BE2C (cell line): ENCODE results near the gene RNF103.

ENCODE experiments used
- DNase-seq: peaks from one replicate; pipeline ENCODE4 v3.0.0-alpha.2; 2020
- H3K27me3 ChIP-seq: fragments of 250-450 bp; sonication (Bioruptor Pico); 2 replicates; pipeline ENCODE4 v1.5.1; 2020; ENCODE audit warnings: mild to moderate bottlenecking
- H3K36me3 ChIP-seq: fragments of 250-450 bp; sonication (Bioruptor Pico); 2 replicates; pipeline ENCODE4 v1.5.1; 2020; ENCODE audit warnings: mild to moderate bottlenecking
- H3K4me1 ChIP-seq: fragments of 250-450 bp; sonication (Bioruptor Pico); 2 replicates; pipeline ENCODE4 v1.5.1; 2020
- H3K4me3 ChIP-seq: 2 replicates; pipeline ENCODE4 v1.5.1; 2011; ENCODE audit warnings: low read depth, low read length
- H3K9me3 ChIP-seq: fragments of 250-450 bp; sonication (Bioruptor Pico); 2 replicates; pipeline ENCODE4 v1.5.1; 2020
- CTCF ChIP-seq: IDR thresholded peaks from 2 replicates; pipeline ENCODE4 v1.5.1; 2012; ENCODE audit warnings: mild to moderate bottlenecking, low read depth, low read length

RNF103 gene

GRCh38 chr2:86566821-86567190, 56.9 kb downstream of the RNF103 start:
- Histone ChIP-seq H3K27me3 (no peaks in the 10 kb centered on the region), H3K9me3 (no peaks in the 10 kb centered on the region), H3K4me3 (no peak overlapping the region), H3K4me1 (no peaks in the 10 kb centered on the region), H3K36me3 (no peaks in the 10 kb centered on the region)
- no peak for DNase-seq
- no peak for TF ChIP-seq CTCF

GRCh38 chr2:86566158-86566820, 57.4 kb downstream of the RNF103 start:
- no peaks in the 10 kb centered on the region for H3K9me3 ChIP-seq
- no peak overlapping the region for H3K4me3 ChIP-seq
- no peak for DNase-seq
- no peak for TF ChIP-seq CTCF
- H3K27me3 ChIP-seq = no peaks in the 10 kb centered on the region
- H3K4me1 ChIP-seq = no peaks in the 10 kb centered on the region
- H3K36me3 ChIP-seq = no peaks in the 10 kb centered on the region

- Histone ChIP-seq H3K4me1 (no peaks in the 10 kb centered on the region), H3K27me3 (no peaks in the 10 kb centered on the region), H3K9me3 (no peaks in the 10 kb centered on the region), H3K36me3 (no peaks in the 10 kb centered on the region), H3K4me3 (no peak overlapping the region)
- TF ChIP-seq CTCF = no peak
- DNase-seq = no peak
These were observed 60.0 kb downstream of the RNF103 start for GRCh38 chr2:86563650-86564061.

GRCh38 chr2:86562922-86563649, 60.6 kb downstream of the RNF103 start, which contains the start of gene CHMP3:
TSS of gene CHMP3 (minus strand) at chr2:86563443. CDS start at chr2:86563348, 95 bp downstream.
- no peaks in the 10 kb centered on the region for H3K36me3 ChIP-seq
- DNase-seq = peak; percentile 90
- H3K9me3 ChIP-seq = no peaks in the 10 kb centered on the region
- no peak for TF ChIP-seq CTCF
- no peaks in the 10 kb centered on the region for H3K27me3 ChIP-seq
- no peaks in the 10 kb centered on the region for H3K4me1 ChIP-seq
- H3K4me3 ChIP-seq = peak within 1 kb of the TSS; percentile 82

GRCh38 chr2:86562485-86562921, 61.2 kb downstream of the RNF103 start:
- H3K4me3 ChIP-seq = peak overlapping the region; percentile 82
- DNase-seq = no peak
- H3K27me3 ChIP-seq = no peaks in the 10 kb centered on the region
- TF ChIP-seq CTCF = no peak
- no peaks in the 10 kb centered on the region for H3K9me3 ChIP-seq
- H3K36me3 ChIP-seq = no peaks in the 10 kb centered on the region
- no peaks in the 10 kb centered on the region for H3K4me1 ChIP-seq

GRCh38 chr2:86557836-86558235, 65.8 kb downstream of the RNF103 start:
- Histone ChIP-seq H3K27me3 (no peaks in the 10 kb centered on the region), H3K4me3 (no peak overlapping the region), H3K4me1 (no peaks in the 10 kb centered on the region), H3K36me3 (no peaks in the 10 kb centered on the region), H3K9me3 (no peaks in the 10 kb centered on the region)
- no peak for TF ChIP-seq CTCF
- DNase-seq = no peak
